Measurements from ENCODE around the gene IARS1.

The IARS1 gene

GRCh38 chr9:92295240-92295790, 1.8 kb upstream of the IARS1 start:
- DNase-seq (ENCODE audit: low spot score), result no peak

GRCh38 chr9:92294297-92294676, 790 bp upstream of the IARS1 start:
- DNase-seq (ENCODE audit: low spot score), result no peak

- DNase-seq (ENCODE audit: low spot score), result no peak
These were observed 482 bp downstream of the IARS1 start for GRCh38 chr9:92293075-92293354.

GRCh38 chr9:92292338-92293074, 991 bp downstream of the IARS1 start:
- no peak for DNase-seq (ENCODE audit: low spot score)

GRCh38 chr9:92291577-92291976, 1.9 kb downstream of the IARS1 start:
- DNase-seq (ENCODE audit: low spot score), result no peak

- no peak for DNase-seq (ENCODE audit: low spot score)
These were observed 2.6 kb downstream of the IARS1 start for GRCh38 chr9:92290785-92291429.

GRCh38 chr9:92289708-92290390, 3.6 kb downstream of the IARS1 start:
- no peak for DNase-seq (ENCODE audit: low spot score)

GRCh38 chr9:92279302-92279701, 14.2 kb downstream of the IARS1 start:
- DNase-seq (ENCODE audit: low spot score), result no peak

GRCh38 chr9:92278110-92278509, 15.4 kb downstream of the IARS1 start:
- DNase-seq (ENCODE audit: low spot score), result no peak

- DNase-seq (ENCODE audit: low spot score), result no peak
These were observed 17.0 kb downstream of the IARS1 start for GRCh38 chr9:92276331-92277032.

- no peak for DNase-seq (ENCODE audit: low spot score)
These were observed 18.0 kb downstream of the IARS1 start for GRCh38 chr9:92275541-92275940.

- no peak for DNase-seq (ENCODE audit: low spot score)
These were observed 23.0 kb downstream of the IARS1 start for GRCh38 chr9:92270511-92270910.

GRCh38 chr9:92266486-92266885, 27.0 kb downstream of the IARS1 start:
- DNase-seq (ENCODE audit: low spot score), result no peak

GRCh38 chr9:92265154-92265553, 28.3 kb downstream of the IARS1 start:
- DNase-seq (ENCODE audit: low spot score), result no peak

- no peak for DNase-seq (ENCODE audit: low spot score)
These were observed 30.4 kb downstream of the IARS1 start for GRCh38 chr9:92263131-92263530.

GRCh38 chr9:92257327-92257726, 36.2 kb downstream of the IARS1 start:
- DNase-seq (ENCODE audit: low spot score), result no peak

- no peak for DNase-seq (ENCODE audit: low spot score)
These were observed 38.8 kb downstream of the IARS1 start for GRCh38 chr9:92254381-92255337.

- DNase-seq (ENCODE audit: low spot score), result no peak
These were observed 39.8 kb downstream of the IARS1 start for GRCh38 chr9:92253656-92254055.

GRCh38 chr9:92247981-92248380, 45.5 kb downstream of the IARS1 start:
- DNase-seq (ENCODE audit: low spot score), result no peak

GRCh38 chr9:92247296-92247695, 46.2 kb downstream of the IARS1 start:
- no peak for DNase-seq (ENCODE audit: low spot score)

GRCh38 chr9:92245005-92245797, 48.3 kb downstream of the IARS1 start:
- DNase-seq (ENCODE audit: low spot score), result no peak

All from left forelimb (tissue), 1 donor.